ENCODE results near the gene NSG1. TPM values are rescaled to one million over a fixed set of nuclear protein-coding genes. Genes with fewer than 3 reads are reported as not detected.

The NSG1 gene
- total RNA-seq, 1 experiment from 2014 or later, result not detected

- Histone ChIP-seq H3K79me2 (ENCODE audit: low read length) (no peaks in the 10 kb centered on the region), H2AFZ (ENCODE audit: low read length) (no peak overlapping the region), H3K9me3 (ENCODE audit: low read length) (no peaks in the 10 kb centered on the region), H3K27ac (ENCODE audit: low read length) (no peak overlapping the region), H4K20me1 (ENCODE audit: low read length) (no peaks in the 10 kb centered on the region), H3K9ac (ENCODE audit: low read length) (no peak overlapping the region), H3K9me2 (replicated peaks; ENCODE audit: low read length) (no peaks in the 10 kb centered on the region), H3K4me3 (ENCODE audit: low read length) (no peak overlapping the region), H3K4me2 (ENCODE audit: low read length) (no peak overlapping the region), H3K36me3 (ENCODE audit: low read depth, low read length) (no peaks in the 10 kb centered on the region), H3K4me1 (ENCODE audit: insufficient read depth, low read length) (no peaks in the 10 kb centered on the region), H3F3A (ENCODE audit: low read length, unreplicated experiment) (no peaks in the 10 kb centered on the region), H3K27me3 (ENCODE audit: low read length) (no peaks in the 10 kb centered on the region)
- ChIA-PET POLR2A (ENCODE audit: unreplicated experiment) (no interaction called here), CTCF (no interaction called here)
- DNase-seq (no peak), ATAC-seq (no peak)
- intact Hi-C loops (cut with micrococcal nuclease), result no loop called here
- TF ChIP-seq EZH2 (IDR thresholded peaks at IDR 0.05; ENCODE audit: low read length, unreplicated experiment), result no peak
- TF ChIP-seq CTCF (conservative IDR thresholded peaks at IDR 0.05; ENCODE audit: low read depth, low read length), result no peak
- TF ChIP-seq EZH2phosphoT487 (IDR thresholded peaks at IDR 0.05; ENCODE audit: borderline replicate concordance, low read length), result no peak
- no TSS peak for BruUV-seq (replicated peaks)
These were observed 47.3 kb upstream of the NSG1 start for GRCh38 chr4:4339504-4340085.

GRCh38 chr4:4341861-4342650 lies 44.8 kb upstream of the NSG1 start:
- no peaks in the 10 kb centered on the region for H3K9me3 ChIP-seq (ENCODE audit: low read length)
- no peak overlapping the region for H3K27ac ChIP-seq (ENCODE audit: low read length)
- intact Hi-C loops (cut with micrococcal nuclease), result no loop called here
- no peaks in the 10 kb centered on the region for H3K79me2 ChIP-seq (ENCODE audit: low read length)
- H3K27me3 ChIP-seq (ENCODE audit: low read length), result no peaks in the 10 kb centered on the region
- H2AFZ ChIP-seq (ENCODE audit: low read length), result no peak overlapping the region
- H3K9ac ChIP-seq (ENCODE audit: low read length), result no peak overlapping the region
- ChIA-PET POLR2A (ENCODE audit: unreplicated experiment) (no interaction called here), CTCF (no interaction called here)
- TF ChIP-seq CTCF (conservative IDR thresholded peaks at IDR 0.05; ENCODE audit: low read depth, low read length) (no peak), EZH2phosphoT487 (IDR thresholded peaks at IDR 0.05; ENCODE audit: borderline replicate concordance, low read length) (no peak), EZH2 (IDR thresholded peaks at IDR 0.05; ENCODE audit: low read length, unreplicated experiment) (no peak)
- no peaks in the 10 kb centered on the region for H3K4me1 ChIP-seq (ENCODE audit: insufficient read depth, low read length)
- no TSS peak for BruUV-seq (replicated peaks)
- no peaks in the 10 kb centered on the region for H3K9me2 ChIP-seq (replicated peaks; ENCODE audit: low read length)
- H3F3A ChIP-seq (ENCODE audit: low read length, unreplicated experiment), result no peaks in the 10 kb centered on the region
- no peak overlapping the region for H3K4me3 ChIP-seq (ENCODE audit: low read length)
- no peaks in the 10 kb centered on the region for H3K36me3 ChIP-seq (ENCODE audit: low read depth, low read length)
- H3K4me2 ChIP-seq (ENCODE audit: low read length), result no peak overlapping the region
- DNase-seq, result no peak
- ATAC-seq, result no peak
- no peaks in the 10 kb centered on the region for H4K20me1 ChIP-seq (ENCODE audit: low read length)

GRCh38 chr4:4343038-4343437 lies 43.9 kb upstream of the NSG1 start:
- intact Hi-C loops (cut with micrococcal nuclease), result no loop called here
- H3K9me2 ChIP-seq (replicated peaks; ENCODE audit: low read length), result no peaks in the 10 kb centered on the region
- ChIA-PET POLR2A (ENCODE audit: unreplicated experiment) (no interaction called here), CTCF (no interaction called here)
- DNase-seq, result no peak
- H3F3A ChIP-seq (ENCODE audit: low read length, unreplicated experiment), result no peaks in the 10 kb centered on the region
- H3K36me3 ChIP-seq (ENCODE audit: low read depth, low read length), result no peaks in the 10 kb centered on the region
- H3K9ac ChIP-seq (ENCODE audit: low read length), result no peak overlapping the region
- H3K9me3 ChIP-seq (ENCODE audit: low read length), result no peaks in the 10 kb centered on the region
- H2AFZ ChIP-seq (ENCODE audit: low read length), result no peak overlapping the region
- BruUV-seq (replicated peaks), result no TSS peak
- H3K79me2 ChIP-seq (ENCODE audit: low read length), result no peaks in the 10 kb centered on the region
- no peaks in the 10 kb centered on the region for H3K27me3 ChIP-seq (ENCODE audit: low read length)
- H3K4me2 ChIP-seq (ENCODE audit: low read length), result no peak overlapping the region
- H3K4me3 ChIP-seq (ENCODE audit: low read length), result no peak overlapping the region
- no peaks in the 10 kb centered on the region for H4K20me1 ChIP-seq (ENCODE audit: low read length)
- H3K27ac ChIP-seq (ENCODE audit: low read length), result no peak overlapping the region
- no peak for ATAC-seq
- no peaks in the 10 kb centered on the region for H3K4me1 ChIP-seq (ENCODE audit: insufficient read depth, low read length)
- no peak for TF ChIP-seq EZH2phosphoT487 (IDR thresholded peaks at IDR 0.05; ENCODE audit: borderline replicate concordance, low read length)
- no peak for TF ChIP-seq EZH2 (IDR thresholded peaks at IDR 0.05; ENCODE audit: low read length, unreplicated experiment)
- no peak for TF ChIP-seq CTCF (conservative IDR thresholded peaks at IDR 0.05; ENCODE audit: low read depth, low read length)
